CD8-positive, alpha-beta memory T cell (primary cell): ENCODE measurements around the gene HNRNPM. TPM values are rescaled to one million over a fixed set of nuclear protein-coding genes. Genes with fewer than 3 reads are reported as not detected.
A peak's percentile ranks its signal among the peaks of the same experiment; 100 is the strongest.

Source experiments
- CTCF ChIA-PET: fragments of 350-600 bp; sonication (Branson Sonifier 250); formaldehyde crosslinking; loops from one replicate; lab custom pipeline; 2021; ENCODE audit warnings: antibody characterized with exemption; lab: Charles Lee
- POLR2A ChIA-PET: fragments of 350-600 bp; sonication (Branson Sonifier 250); formaldehyde crosslinking; loops from one replicate; lab custom pipeline; 2021; ENCODE audit warnings: antibody characterized with exemption; lab: Charles Lee
- DNase-seq, 5 donors: peaks; one replicate each; pipeline versions ENCODE4 v3.0.0 to v3.0.0-alpha.2; 2020 to 2022; ENCODE audit warnings: mixed read lengths in 1 of 5
- H3K27ac ChIP-seq: one replicate; pipeline ENCODE4 v1.7.0; 2013; ENCODE audit warnings: low read depth, mild to moderate bottlenecking, low read length, moderate library complexity
- H3K27me3 ChIP-seq: 2 replicates; pipeline ENCODE4 v1.7.0; 2013; ENCODE audit warnings: low read length, mild to moderate bottlenecking; ENCODE audit not compliant: insufficient read depth, poor library complexity, severe bottlenecking
- H3K36me3 ChIP-seq: 2 replicates; pipeline ENCODE4 v1.7.0; 2013; ENCODE audit warnings: mild to moderate bottlenecking, low read length, moderate library complexity; ENCODE audit not compliant: insufficient read depth
- H3K4me1 ChIP-seq: 2 replicates; pipeline ENCODE4 v1.7.0; 2013; ENCODE audit warnings: mild to moderate bottlenecking, low read length, moderate library complexity; ENCODE audit not compliant: insufficient read depth
- H3K4me3 ChIP-seq: 2 replicates; pipeline ENCODE4 v1.7.0; 2013; ENCODE audit warnings: mild to moderate bottlenecking, low read length
- H3K9me3 ChIP-seq: 2 replicates; pipeline ENCODE4 v1.7.0; 2013; ENCODE audit warnings: mild to moderate bottlenecking, low read length
- H3K27ac Mint-ChIP-seq, 8 donors: one replicate each; pipeline ENCODE4 v1.8.0; 2020 to 2021; ENCODE audit warnings: mixed read lengths in 8 of 8, mild to moderate bottlenecking in 6 of 8, inconsistent platforms in 3 of 8, moderate library complexity in 3 of 8
- H3K27me3 Mint-ChIP-seq, 2 donors: one replicate each; pipeline ENCODE4 v1.8.0; 2020 to 2021; ENCODE audit warnings: mixed read lengths in 2 of 2, mild to moderate bottlenecking in 1 of 2, moderate library complexity in 1 of 2
- H3K36me3 Mint-ChIP-seq, 3 donors: one replicate each; pipeline ENCODE4 v1.8.0; 2020 to 2021; ENCODE audit warnings: mixed read lengths in 3 of 3, inconsistent platforms in 1 of 3, mild to moderate bottlenecking in 1 of 3
- H3K4me1 Mint-ChIP-seq, 3 donors: one replicate each; pipeline ENCODE4 v1.8.0; 2020 to 2021; ENCODE audit warnings: mixed read lengths in 3 of 3, inconsistent platforms in 1 of 3, mild to moderate bottlenecking in 1 of 3
- H3K4me3 Mint-ChIP-seq, 7 donors: one replicate each; pipeline ENCODE4 v1.8.0; 2020 to 2021; ENCODE audit warnings: mixed read lengths in 7 of 7, mild to moderate bottlenecking in 6 of 7, moderate library complexity in 4 of 7, inconsistent platforms in 2 of 7
- H3K9me3 Mint-ChIP-seq, 5 donors: one replicate each; pipeline ENCODE4 v1.8.0; 2020 to 2022; ENCODE audit warnings: mixed read lengths in 5 of 5, mild to moderate bottlenecking in 3 of 5, moderate library complexity in 2 of 5, inconsistent platforms in 1 of 5
- polyA plus RNA-seq: library from polyadenylated mRNA; unstranded; fragments of 300-500 nt; fragmentation: Illumina TruSeq; gene quantifications from one replicate; pipeline ENCODE4 v1.2.3, GENCODE V29; 2021
- total RNA-seq, 2 experiments: library from RNA; stranded (reverse); gene quantifications; one replicate each; pipeline ENCODE4 v1.2.3, GENCODE V29; 2021

Gene HNRNPM
- total and polyA plus RNA-seq, 3 experiments from 2014 or later, result 311 to 338 (median 336) TPM

DNA sequence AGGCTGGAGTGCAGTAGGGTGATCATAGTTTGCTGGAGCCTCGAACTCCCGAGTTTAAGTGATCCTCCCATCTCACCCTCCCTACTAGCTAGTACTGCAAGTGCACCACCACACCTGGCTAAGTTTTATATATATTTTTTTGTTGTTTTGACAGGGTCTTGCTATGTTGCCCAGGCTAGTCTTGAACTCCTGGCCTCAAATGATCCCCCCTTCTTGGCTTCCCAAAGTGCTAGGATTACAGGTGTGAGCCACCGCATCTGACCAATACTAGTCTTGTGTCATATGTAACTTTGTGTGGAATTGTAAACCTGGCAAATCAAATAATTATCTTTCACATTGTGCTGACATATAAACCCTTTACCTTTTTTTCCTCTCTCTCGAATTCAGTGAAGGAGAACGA is 10.2 kb downstream of the HNRNPM start:
- POLR2A ChIA-PET, result no interaction called here
- Mint-ChIP-seq H3K4me3 (peak overlapping the region in 2 of 7 donors; percentile 10 to 14), H3K27me3 (no peaks in the 10 kb centered on the region), H3K9me3 (no peaks in the 10 kb centered on the region), H3K4me1 (peaks cover 86 to 98% (median 92%) of the 10 kb centered on the region in 3 donors), H3K27ac (peak overlapping the region in 4 of 8 donors; percentile 4 to 40 (median 12)), H3K36me3 (peaks cover 0 to 86% (median 11%) of the 10 kb centered on the region in 3 donors)
- peaks cover 58% of the 10 kb centered on the region for H3K4me1 ChIP-seq
- peaks cover 37% of the 10 kb centered on the region for H3K36me3 ChIP-seq
- H3K27me3 ChIP-seq, result no peaks in the 10 kb centered on the region
- CTCF ChIA-PET, result no interaction called here
- H3K9me3 ChIP-seq, result no peaks in the 10 kb centered on the region
- H3K4me3 ChIP-seq, result no peak overlapping the region
- no peak overlapping the region for H3K27ac ChIP-seq
- no peak for DNase-seq

- H3K9me3 ChIP-seq, result no peaks in the 10 kb centered on the region
- CTCF ChIA-PET, result interaction anchor here (1.1 to 1.2 kb wide), 3 partner anchors 9 to 102 kb away, joined by 3 to 4 read pairs (median 3); no protein-coding TSS in a partner anchor
- Mint-ChIP-seq H3K9me3 (no peaks in the 10 kb centered on the region), H3K36me3 (peaks cover 0 to 94% (median 11%) of the 10 kb centered on the region in 3 donors), H3K4me1 (peaks cover 91 to 100% (median 98%) of the 10 kb centered on the region in 3 donors), H3K27ac (peak overlapping the region in 1 of 8 donors; percentile 41), H3K27me3 (no peaks in the 10 kb centered on the region), H3K4me3 (peak overlapping the region in 3 of 7 donors; percentile 5 to 77 (median 15))
- DNase-seq, result no peak
- no peak overlapping the region for H3K27ac ChIP-seq
- peaks cover 42% of the 10 kb centered on the region for H3K36me3 ChIP-seq
- peaks cover 63% of the 10 kb centered on the region for H3K4me1 ChIP-seq
- H3K4me3 ChIP-seq, result no peak overlapping the region
- H3K27me3 ChIP-seq, result no peaks in the 10 kb centered on the region
- POLR2A ChIA-PET, result interaction anchor here (0.6 to 0.7 kb wide), 3 partner anchors 35 to 140 kb away, joined by 3 to 5 read pairs (median 3); no protein-coding TSS in a partner anchor
These were observed 11.3 kb downstream of the HNRNPM start for GRCh38 chr19:8456064-8456463.

DNA sequence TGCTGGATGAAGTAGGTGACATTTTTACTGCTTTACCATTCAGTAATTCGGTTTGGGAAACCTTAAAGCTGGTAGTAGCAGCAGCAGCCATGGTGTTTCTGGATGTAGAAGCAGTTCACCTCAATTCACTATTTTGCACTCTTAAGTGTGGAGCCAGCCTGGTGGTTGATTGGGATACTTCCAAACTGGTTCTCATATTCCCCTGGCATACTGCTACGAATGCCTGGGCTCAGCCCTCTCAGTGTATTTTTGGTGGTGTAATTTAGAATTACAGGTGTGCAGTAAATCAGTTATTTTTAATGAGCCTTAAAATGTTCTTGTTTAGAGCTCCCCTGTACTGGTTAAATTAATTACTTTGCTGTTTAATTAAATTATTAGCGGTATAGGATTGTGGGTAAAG is 12.4 kb downstream of the HNRNPM start:
- Mint-ChIP-seq H3K9me3 (no peaks in the 10 kb centered on the region), H3K4me1 (peaks cover 89 to 99% (median 98%) of the 10 kb centered on the region in 3 donors), H3K27me3 (no peaks in the 10 kb centered on the region), H3K36me3 (peaks cover 0 to 92% (median 11%) of the 10 kb centered on the region in 3 donors), H3K27ac (peak overlapping the region in 2 of 8 donors; percentile 7 to 10), H3K4me3 (no peak overlapping the region)
- Histone ChIP-seq H3K4me1 (peaks cover 62% of the 10 kb centered on the region), H3K27ac (no peak overlapping the region), H3K36me3 (peaks cover 39% of the 10 kb centered on the region), H3K9me3 (no peaks in the 10 kb centered on the region), H3K27me3 (no peaks in the 10 kb centered on the region), H3K4me3 (no peak overlapping the region)
- CTCF ChIA-PET, result no interaction called here
- no peak for DNase-seq
- POLR2A ChIA-PET, result interaction anchor here (1.0 kb wide), 1 partner anchor 13 kb away, joined by 3 read pairs; the partner anchor contains the start of gene HNRNPM

- no peak overlapping the region for H3K4me3 ChIP-seq
- peaks cover 0 to 94% (median 9%) of the 10 kb centered on the region in 3 donors for H3K36me3 Mint-ChIP-seq
- no peaks in the 10 kb centered on the region for H3K27me3 ChIP-seq
- H3K36me3 ChIP-seq, result peaks cover 37% of the 10 kb centered on the region
- H3K27ac Mint-ChIP-seq, result peak overlapping the region in 3 of 8 donors; percentile 7 to 47 (median 36)
- ChIA-PET CTCF (no interaction called here), POLR2A (no interaction called here)
- no peak overlapping the region for H3K27ac ChIP-seq
- H3K4me1 Mint-ChIP-seq, result peaks cover 86 to 99% (median 99%) of the 10 kb centered on the region in 3 donors
- no peaks in the 10 kb centered on the region for H3K9me3 Mint-ChIP-seq
- H3K9me3 ChIP-seq, result no peaks in the 10 kb centered on the region
- peaks cover 56% of the 10 kb centered on the region for H3K4me1 ChIP-seq
- H3K4me3 Mint-ChIP-seq, result peak overlapping the region in 1 of 7 donors; percentile 7
- DNase-seq, result no peak
- no peaks in the 10 kb centered on the region for H3K27me3 Mint-ChIP-seq
These were observed 13.1 kb downstream of the HNRNPM start for GRCh38 chr19:8457827-8458226.

DNA sequence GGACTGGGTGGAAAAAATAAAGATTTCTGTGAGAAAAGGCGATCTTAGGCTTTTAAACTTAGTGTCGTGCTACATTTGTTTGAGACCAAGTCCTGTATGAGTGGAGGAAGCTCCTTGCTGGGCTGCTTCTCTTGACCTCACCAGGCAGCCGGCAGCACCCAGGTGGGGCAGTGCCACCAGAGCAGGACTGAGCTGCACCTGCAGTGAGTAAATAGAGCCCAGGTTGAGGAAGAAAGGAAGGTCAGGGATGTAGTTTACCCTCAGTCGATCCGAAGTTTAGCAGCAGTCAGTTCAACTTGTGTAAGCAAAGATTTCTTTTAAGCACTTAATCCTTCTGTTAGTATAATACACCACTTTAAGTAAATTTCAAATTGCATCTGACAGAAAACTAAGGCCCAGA is 13.6 kb downstream of the HNRNPM start:
- no peak for DNase-seq
- Histone ChIP-seq H3K27ac (no peak overlapping the region), H3K36me3 (peaks cover 42% of the 10 kb centered on the region), H3K4me3 (no peak overlapping the region), H3K4me1 (peaks cover 50% of the 10 kb centered on the region), H3K27me3 (no peaks in the 10 kb centered on the region), H3K9me3 (no peaks in the 10 kb centered on the region)
- Mint-ChIP-seq H3K27ac (peak overlapping the region in 5 of 8 donors; percentile 7 to 62 (median 54)), H3K9me3 (no peaks in the 10 kb centered on the region), H3K36me3 (peaks cover 0 to 95% (median 10%) of the 10 kb centered on the region in 3 donors), H3K4me1 (peaks cover 87 to 100% (median 97%) of the 10 kb centered on the region in 3 donors), H3K4me3 (peak overlapping the region in 2 of 7 donors; percentile 7 to 29), H3K27me3 (no peaks in the 10 kb centered on the region)
- ChIA-PET POLR2A (no interaction called here), CTCF (no interaction called here)

- Histone ChIP-seq H3K27me3 (no peaks in the 10 kb centered on the region), H3K4me3 (no peak overlapping the region), H3K36me3 (peaks cover 49% of the 10 kb centered on the region), H3K9me3 (no peaks in the 10 kb centered on the region), H3K4me1 (peaks cover 43% of the 10 kb centered on the region), H3K27ac (no peak overlapping the region)
- H3K36me3 Mint-ChIP-seq, result peaks cover 0 to 96% (median 11%) of the 10 kb centered on the region in 3 donors
- peaks cover 82 to 95% (median 93%) of the 10 kb centered on the region in 3 donors for H3K4me1 Mint-ChIP-seq
- no peak for DNase-seq
- no peaks in the 10 kb centered on the region for H3K27me3 Mint-ChIP-seq
- ChIA-PET POLR2A (no interaction called here), CTCF (no interaction called here)
- H3K4me3 Mint-ChIP-seq, result peak overlapping the region in 1 of 7 donors; percentile 40
- peak overlapping the region in 2 of 8 donors; percentile 41 to 43 for H3K27ac Mint-ChIP-seq
- no peaks in the 10 kb centered on the region for H3K9me3 Mint-ChIP-seq
These were observed 14.3 kb downstream of the HNRNPM start for GRCh38 chr19:8459095-8459494.

DNA sequence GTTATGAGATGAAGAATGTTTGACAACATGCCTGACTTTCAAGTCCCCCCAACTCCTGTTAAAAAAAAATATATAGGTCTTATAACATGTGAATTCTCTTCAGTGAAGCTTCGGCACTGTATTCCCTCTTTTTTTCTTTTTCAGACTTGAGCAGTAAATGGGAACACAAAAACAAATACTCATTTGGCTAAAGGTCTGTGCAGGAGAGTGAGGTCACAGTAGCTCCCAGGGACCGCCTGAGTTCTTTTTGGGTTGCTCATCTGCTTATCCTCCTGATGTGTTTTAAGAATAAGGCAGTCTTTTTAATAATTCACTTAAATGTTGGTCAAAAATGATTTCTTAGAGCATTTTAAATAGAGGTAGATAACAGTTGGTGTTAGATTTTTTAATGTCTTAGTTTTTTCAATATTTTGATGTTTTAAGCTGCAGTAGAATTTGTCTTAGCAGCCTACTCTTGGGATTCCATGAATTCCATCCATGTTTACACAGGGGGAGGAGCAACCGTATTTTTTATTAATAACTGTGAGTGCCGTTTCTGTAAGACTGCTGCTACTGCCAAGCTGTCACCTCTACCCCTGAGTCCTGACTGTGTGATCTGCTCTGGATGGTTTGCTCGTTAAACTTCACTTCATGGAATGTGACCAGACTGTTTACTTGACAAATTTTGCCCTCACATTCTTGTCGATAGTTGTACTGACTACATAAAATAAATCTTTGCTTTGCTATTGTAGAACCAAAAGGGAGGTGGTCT is 14.9 kb downstream of the HNRNPM start:
- Mint-ChIP-seq H3K4me3 (peak overlapping the region in 5 of 7 donors; percentile 13 to 46 (median 40)), H3K4me1 (peaks cover 76 to 93% (median 90%) of the 10 kb centered on the region in 3 donors), H3K36me3 (peaks cover 4 to 96% (median 15%) of the 10 kb centered on the region in 3 donors), H3K9me3 (no peaks in the 10 kb centered on the region), H3K27ac (peak overlapping the region in 7 of 8 donors; percentile 11 to 83 (median 66)), H3K27me3 (no peaks in the 10 kb centered on the region)
- no peaks in the 10 kb centered on the region for H3K27me3 ChIP-seq
- no peaks in the 10 kb centered on the region for H3K9me3 ChIP-seq
- peaks cover 50% of the 10 kb centered on the region for H3K36me3 ChIP-seq
- ChIA-PET POLR2A (no interaction called here), CTCF (no interaction called here)
- H3K4me1 ChIP-seq, result peaks cover 37% of the 10 kb centered on the region
- no peak overlapping the region for H3K4me3 ChIP-seq
- DNase-seq, result no peak
- H3K27ac ChIP-seq, result no peak overlapping the region
